KG1 (cell line): ENCODE data around the gene GCHFR.

Experiments
- DNase-seq: peaks from one replicate; lab custom pipeline; 2025; lab: John Stamatoyannopoulos, UW

The GCHFR gene

DNA sequence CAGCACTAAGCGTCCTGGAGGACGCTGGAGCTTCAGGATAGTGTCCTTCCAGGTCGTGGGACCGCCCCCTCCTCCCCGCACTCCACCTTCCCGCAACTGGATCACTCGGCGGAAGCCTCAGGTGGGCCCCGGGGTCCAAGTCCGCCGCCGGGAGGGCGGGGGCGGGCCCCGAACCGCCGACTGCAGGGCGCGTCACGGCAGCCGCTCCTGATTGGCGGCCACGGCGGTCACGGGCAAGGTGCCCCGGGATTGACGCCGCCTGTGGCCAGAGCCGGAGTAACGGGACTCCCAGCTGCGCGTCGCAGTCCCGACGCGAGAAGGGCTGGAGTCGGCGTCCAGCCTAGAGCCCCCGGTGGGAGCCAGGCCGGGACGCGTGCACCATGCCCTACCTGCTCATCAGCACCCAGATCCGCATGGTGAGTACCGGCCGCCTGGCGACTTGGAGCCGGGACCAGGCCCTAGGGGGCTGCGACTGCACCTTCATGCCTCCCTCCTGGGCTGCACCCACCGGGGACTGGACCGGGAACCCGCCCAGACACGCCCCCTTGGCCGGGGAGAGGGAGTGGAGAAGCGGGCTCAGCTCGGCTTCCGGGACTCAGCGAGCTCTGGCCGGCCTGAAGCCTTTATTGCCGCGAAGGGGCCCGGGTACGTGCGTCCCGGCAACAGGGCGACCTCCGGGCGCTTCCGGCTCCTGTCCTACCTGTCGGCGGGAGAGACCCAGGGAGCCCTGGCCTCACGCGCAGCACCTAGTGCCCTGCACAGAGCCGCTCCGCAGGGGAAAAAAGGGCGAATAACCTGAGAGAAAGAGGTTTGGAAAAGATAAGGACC is at the start of gene GCHFR:
TSS of gene GCHFR (plus strand) at position 268 of the 828 bp plus-strand sequence. CDS start at position 381, 113 bp downstream.
- no peak for DNase-seq

- DNase-seq = no peak
These were observed 49.7 kb upstream of the GCHFR start for GRCh38 chr15:40714144-40714543.

DNA sequence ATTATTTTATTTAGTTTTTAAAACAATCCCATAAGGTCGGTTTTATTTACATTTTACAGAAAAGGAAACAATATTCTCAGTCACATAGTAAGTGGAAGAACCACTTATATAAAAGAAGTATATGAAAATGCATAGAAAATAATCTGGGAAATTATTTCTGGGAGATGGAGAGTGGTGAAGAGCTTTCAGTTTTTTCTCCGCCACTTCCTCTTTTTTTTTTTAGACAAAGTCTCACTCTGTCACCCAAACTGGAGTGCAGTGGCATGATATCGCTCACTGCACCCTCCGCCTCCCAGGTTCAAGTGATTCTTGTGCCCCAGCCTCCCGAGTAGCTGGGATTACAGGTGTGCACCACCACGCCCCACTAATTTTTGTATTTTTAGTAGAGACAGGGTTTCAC is 47.7 kb upstream of the GCHFR start:
- no peak for DNase-seq

DNA sequence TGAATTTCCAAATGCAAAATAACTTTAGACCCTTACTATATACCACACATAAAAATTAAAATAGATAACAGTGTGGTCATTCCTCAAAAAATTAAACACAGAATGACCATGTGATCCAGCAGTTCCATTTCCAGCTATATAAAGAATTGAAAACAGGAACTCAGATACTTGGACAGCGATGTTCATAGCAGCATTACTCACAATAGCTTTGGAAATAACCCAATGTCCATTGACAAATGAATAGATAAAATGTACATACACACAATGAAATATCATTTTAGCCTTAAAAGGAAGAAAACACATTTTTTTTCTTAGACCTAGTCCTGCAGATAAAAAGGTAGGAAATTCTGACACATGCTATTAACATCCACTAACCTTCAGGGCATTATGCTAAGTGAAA is 42.2 kb upstream of the GCHFR start:
- DNase-seq = no peak

DNA sequence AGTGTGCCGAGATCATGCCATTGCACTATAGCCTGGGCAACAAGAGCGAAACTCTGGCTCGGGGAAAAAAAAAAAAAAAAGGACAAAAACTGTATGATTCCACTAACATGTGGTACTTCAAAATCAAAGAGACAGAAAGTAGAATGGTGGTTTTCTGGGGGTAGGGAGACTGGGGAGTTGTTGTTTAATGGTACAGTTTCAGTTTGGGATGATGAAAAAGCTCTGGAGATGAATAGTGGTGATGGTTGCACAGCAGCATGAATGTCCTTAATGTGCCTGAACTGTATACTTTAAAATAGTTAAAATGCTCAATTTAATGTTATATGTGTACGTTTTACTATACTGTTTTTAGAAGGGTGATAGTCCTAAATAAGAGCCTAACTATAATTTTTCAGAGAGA is 41.5 kb upstream of the GCHFR start:
- DNase-seq = no peak

- DNase-seq = no peak
These were observed 40.9 kb upstream of the GCHFR start for GRCh38 chr15:40722934-40723333.

DNA sequence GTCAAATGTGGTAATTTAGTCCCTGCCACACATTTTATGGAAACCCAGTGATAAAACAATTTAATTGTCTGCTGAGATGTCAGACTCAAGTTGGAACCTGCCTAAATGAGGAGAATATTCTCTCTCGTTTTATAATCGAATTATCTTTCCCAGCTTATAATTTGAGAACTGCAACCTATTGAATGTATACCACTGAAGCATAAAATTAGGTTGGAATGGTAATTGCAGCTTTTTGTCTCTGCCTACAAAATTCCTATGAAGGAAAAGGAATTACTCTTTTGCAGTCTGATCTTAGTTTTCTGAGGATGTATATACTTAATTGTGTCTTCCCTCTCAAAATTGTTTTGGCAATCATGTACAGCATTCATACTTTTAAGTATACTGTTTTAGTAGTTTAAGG is 39.9 kb upstream of the GCHFR start:
- no peak for DNase-seq

- DNase-seq = no peak
These were observed 32.8 kb upstream of the GCHFR start for GRCh38 chr15:40731034-40731433.

GRCh38 chr15:40736575-40736974 is 27.3 kb upstream of the GCHFR start:
- DNase-seq = no peak

DNA sequence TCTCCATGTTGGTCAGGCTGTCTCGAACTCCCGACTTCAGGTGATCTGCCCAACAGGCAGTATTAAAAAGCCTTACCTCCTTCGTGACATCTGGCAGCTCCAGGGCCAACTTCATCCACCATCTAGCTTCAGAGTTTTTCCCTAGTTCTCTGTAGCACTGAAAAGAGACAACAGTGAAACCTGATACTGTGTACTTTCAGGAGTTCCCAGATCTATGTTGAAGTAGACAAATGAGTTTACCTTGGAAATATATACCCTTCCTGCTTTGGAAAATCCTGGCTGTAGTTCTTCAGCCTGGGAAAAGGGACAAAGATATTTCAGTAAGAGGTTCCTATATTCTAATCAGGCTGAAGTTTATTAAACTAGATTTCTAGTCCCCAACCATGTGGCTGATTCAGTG is 26.8 kb upstream of the GCHFR start:
- DNase-seq = no peak

DNA sequence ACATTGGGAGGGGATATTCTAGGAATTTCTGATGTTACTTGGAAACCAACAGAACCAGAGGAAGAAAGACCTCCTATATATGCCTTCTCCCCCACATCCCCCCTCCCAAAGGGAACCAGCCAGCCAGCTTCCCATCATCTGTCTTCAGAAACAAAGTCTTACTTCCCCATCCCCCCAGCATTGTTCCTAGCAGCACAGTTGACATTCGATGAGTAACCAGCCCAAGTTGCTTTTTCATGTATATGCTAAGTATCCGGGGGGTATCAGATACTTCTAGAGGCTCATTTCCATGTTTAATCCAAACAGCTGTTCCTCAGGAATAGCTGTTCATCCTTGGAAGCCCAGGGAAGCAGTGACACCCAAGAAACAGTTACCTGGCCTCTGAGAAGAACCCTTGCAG is 24.8 kb upstream of the GCHFR start:
- DNase-seq = no peak

DNA sequence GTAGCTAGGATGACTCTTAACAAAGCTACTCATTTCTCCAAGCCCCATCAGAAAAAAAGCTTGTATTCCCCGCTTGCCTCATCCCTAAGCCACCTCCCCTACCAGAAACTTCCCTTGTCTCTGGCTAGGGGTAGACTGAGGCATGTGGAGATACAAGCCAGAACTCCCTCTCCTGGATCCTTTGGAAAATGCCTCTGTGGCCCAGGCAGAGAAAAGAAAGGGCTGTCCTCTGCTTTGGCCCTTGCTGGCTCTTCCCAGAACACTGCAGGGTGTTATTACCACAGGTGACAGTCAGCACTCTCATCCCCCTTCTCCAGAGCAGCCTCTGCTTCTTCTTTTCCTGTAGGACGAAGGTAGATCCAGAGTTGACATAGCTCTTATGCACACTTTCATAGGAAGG is 24.0 kb upstream of the GCHFR start:
- no peak for DNase-seq

DNA sequence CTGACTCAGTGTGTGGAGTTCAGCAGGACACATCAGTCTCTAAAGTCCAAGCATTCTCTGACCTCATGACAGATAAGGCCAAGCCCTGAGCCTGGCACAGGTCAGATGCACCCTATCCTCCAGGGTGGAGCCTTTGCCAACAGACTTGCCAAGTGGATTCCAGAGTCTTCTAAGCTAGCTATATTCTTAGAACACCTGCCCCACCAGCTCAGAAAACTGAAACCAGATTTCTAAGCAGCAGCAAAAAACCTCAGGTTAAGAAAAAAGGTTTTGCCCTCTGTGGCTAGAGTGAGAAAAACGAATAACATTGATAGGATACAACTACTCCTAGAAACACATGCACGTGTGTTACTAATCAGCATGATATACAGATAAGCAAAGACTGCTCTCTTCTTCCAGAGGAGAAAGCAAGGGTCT is 20.4 kb upstream of the GCHFR start:
- DNase-seq = no peak

- no peak for DNase-seq
These were observed 19.7 kb upstream of the GCHFR start for GRCh38 chr15:40743921-40744814.

- no peak for DNase-seq
These were observed 19.1 kb upstream of the GCHFR start for GRCh38 chr15:40744815-40745152.

DNA sequence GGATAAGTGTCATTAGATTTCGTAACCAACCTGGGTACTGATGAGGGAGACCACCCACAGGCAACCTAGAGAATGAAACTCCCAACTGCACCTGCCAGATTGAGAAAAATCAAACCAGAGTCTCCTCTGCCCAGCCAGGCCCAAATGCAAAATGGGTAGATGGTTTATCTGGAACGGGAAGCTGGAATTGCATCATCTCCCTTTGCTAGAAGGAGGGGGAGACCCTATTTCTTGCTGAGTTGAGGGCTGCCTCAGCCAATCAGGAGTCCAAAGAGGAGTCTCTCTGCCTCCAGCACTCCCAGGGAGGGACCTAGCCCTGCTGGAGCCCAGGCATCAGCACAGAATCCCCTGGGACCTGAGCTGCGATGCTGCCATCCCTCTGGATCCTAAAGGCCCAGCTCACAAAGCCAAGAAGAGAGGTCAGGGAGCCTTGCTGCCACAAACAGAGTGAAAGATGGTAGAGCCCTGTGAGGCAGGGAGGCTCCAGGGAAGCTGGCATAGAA is 16.9 kb upstream of the GCHFR start:
- DNase-seq = no peak

GRCh38 chr15:40747685-40748631 is 15.9 kb upstream of the GCHFR start:
- DNase-seq = no peak

DNA sequence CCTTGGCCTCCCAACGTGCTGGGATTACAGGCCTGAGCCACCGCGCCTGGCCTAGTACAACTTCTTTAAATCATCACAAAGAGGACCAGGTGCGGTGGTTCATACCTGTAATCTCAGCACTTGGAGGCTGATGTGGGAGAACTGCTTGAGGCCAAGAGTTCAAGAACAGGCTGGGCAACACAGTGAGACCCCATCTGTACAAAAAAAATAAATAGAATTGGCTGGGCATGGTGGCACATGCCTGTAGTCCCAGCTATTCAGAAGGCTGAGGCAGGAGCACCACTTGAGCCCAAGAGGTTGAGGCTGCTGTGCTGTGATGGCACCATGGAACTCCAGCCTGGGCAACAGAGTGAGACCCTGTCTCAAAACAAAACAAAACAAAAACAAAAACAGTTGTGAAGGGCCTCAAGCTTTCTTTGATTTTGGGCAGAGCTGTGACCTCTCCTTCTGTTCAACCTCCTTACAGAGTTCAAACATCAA is 14.7 kb upstream of the GCHFR start:
- DNase-seq = no peak

- no peak for DNase-seq
These were observed 13.0 kb upstream of the GCHFR start for GRCh38 chr15:40750885-40751284.

DNA sequence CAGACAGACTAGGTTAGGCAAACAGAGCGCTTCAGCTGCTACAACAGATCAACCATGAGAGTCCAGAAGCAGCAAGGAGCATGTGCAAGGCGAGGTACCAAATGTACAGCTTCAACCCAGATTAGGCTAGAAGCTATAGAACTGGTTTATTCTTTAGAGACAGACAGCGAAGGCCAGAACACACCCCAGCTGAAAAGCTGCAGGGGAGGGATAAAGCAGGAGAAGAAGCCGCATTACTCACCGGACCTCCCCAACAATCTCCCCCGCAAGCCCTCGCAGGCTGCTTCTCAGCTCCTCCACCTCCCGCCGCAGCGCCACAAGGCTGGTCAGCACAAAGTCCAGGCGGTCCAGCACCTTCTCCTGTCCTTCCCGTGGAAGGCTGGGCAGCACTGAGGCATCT is 12.1 kb upstream of the GCHFR start:
- no peak for DNase-seq

DNA sequence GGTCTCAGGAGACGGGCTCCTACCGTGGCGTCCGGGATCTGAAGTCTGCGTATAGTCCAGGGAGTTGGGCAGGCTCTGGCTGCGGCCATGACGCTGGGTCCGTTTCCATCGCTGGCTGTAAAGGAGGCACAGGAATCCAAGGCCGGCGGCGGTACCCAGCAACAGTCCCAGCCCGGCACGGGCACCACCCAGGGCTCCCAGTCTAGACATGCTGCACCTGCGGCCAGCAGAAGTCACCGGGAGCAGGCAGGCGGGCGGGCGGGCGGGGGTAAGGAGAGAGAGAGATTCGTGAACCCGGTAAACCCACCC is 9.3 kb upstream of the GCHFR start:
- DNase-seq = no peak
